ENCODE measurements around the gene ACAP3.
A peak's percentile ranks its signal among the peaks of the same experiment; 100 is the strongest.
"Not testable (repeated sequence)": the region's sequence is repeated elsewhere in the genome, so short reads cannot be mapped to it uniquely, and the experiment has no call there.

Gene ACAP3

GRCh38 chr1:1331068-1331965, 23.6 kb upstream of the ACAP3 start, which contains the start of gene TAS1R3:
Gene TAS1R3, plus strand, starts transcription at chr1:1331280. Its CDS starts 66 bp downstream, at chr1:1331346.
- no peak for DNase-seq

- no peak for DNase-seq
Measured at GRCh38 chr1:1330366-1331067, 22.8 kb upstream of the ACAP3 start.

- DNase-seq = no peak
Measured at GRCh38 chr1:1329304-1330210, 21.8 kb upstream of the ACAP3 start.

- no peak for DNase-seq
Measured at GRCh38 chr1:1328254-1328653, 20.5 kb upstream of the ACAP3 start.

GRCh38 chr1:1327291-1327690, 19.6 kb upstream of the ACAP3 start:
- DNase-seq = no peak

- DNase-seq = no peak
Measured at GRCh38 chr1:1326075-1326605, 18.4 kb upstream of the ACAP3 start.

GRCh38 chr1:1325288-1326074, 17.8 kb upstream of the ACAP3 start:
- no peak for DNase-seq

- DNase-seq = peak; percentile 80
Measured at GRCh38 chr1:1324524-1325287, 17.0 kb upstream of the ACAP3 start, which contains the start of the genes CPTP and INTS11. Gene CPTP, plus strand, starts transcription at chr1:1324802. Its CDS starts 2,109 bp downstream, at chr1:1326911. Gene INTS11, minus strand, starts transcription at chr1:1324660. Its CDS starts 52 bp downstream, at chr1:1324608.

- peak; percentile 82 for DNase-seq
Measured at GRCh38 chr1:1324084-1324523, 16.4 kb upstream of the ACAP3 start.

GRCh38 chr1:1322952-1323351, 15.2 kb upstream of the ACAP3 start:
- no peak for DNase-seq

- DNase-seq = no peak
Measured at GRCh38 chr1:1322418-1322817, 14.7 kb upstream of the ACAP3 start.

GRCh38 chr1:1321477-1321876, 13.7 kb upstream of the ACAP3 start:
- DNase-seq = no peak

- DNase-seq = no peak
Measured at GRCh38 chr1:1320666-1321448, 13.1 kb upstream of the ACAP3 start.

GRCh38 chr1:1319646-1319941, 11.9 kb upstream of the ACAP3 start:
- DNase-seq = no peak

GRCh38 chr1:1318777-1319645, 11.3 kb upstream of the ACAP3 start:
- no peak for DNase-seq

GRCh38 chr1:1318131-1318652, 10.5 kb upstream of the ACAP3 start:
- DNase-seq = no peak

- DNase-seq = no peak
Measured at GRCh38 chr1:1317420-1317819, 9.7 kb upstream of the ACAP3 start.

GRCh38 chr1:1316199-1316598, 8.5 kb upstream of the ACAP3 start:
- not testable (repeated sequence) for DNase-seq

Data from right kidney (tissue), 1 donor.